AG04450 (cell line): Measurements from ENCODE around the gene A1BG. TPM values are rescaled to one million over a fixed set of nuclear protein-coding genes. Genes with fewer than 3 reads are reported as not detected.

Source experiments
- CTCF ChIA-PET: fragments of 300-600, 350-600 bp; formaldehyde crosslinking; extraction: SDS; loops from one replicate; lab custom pipeline; 2022; ENCODE audit warnings: antibody characterized with exemption, inconsistent platforms; lab: Charles Lee
- POLR2A ChIA-PET: fragments of 350-600 bp; formaldehyde crosslinking; extraction: SDS; loops from one replicate; lab custom pipeline; 2021; ENCODE audit warnings: antibody characterized with exemption, inconsistent platforms; lab: Yijun Ruan, JAX
- DNase-seq: peaks from one replicate; pipeline ENCODE4 v3.0.0-alpha.2; 2011; ENCODE audit warnings: low read depth, low spot score
- H3K27ac ChIP-seq: one replicate; pipeline ENCODE4 v1.5.1; 2012; ENCODE audit warnings: low read depth, low read length, control low read depth
- H3K27me3 ChIP-seq: one replicate; pipeline ENCODE4 v1.6.0; 2012; ENCODE audit warnings: low read length; ENCODE audit not compliant: control insufficient read depth, insufficient read depth
- H3K4me3 ChIP-seq: 2 replicates; pipeline ENCODE4 v1.5.1; 2011; ENCODE audit warnings: mild to moderate bottlenecking, low read depth, low read length, control low read depth
- H3K9me3 ChIP-seq: 2 replicates; pipeline ENCODE4 v1.5.1; 2012; ENCODE audit warnings: low read length; ENCODE audit not compliant: control insufficient read depth, insufficient read depth
- CTCF ChIP-seq: IDR thresholded peaks from 2 replicates; pipeline ENCODE4 v1.5.1; 2011; ENCODE audit warnings: low read depth, low read length, control low read depth, inconsistent platforms
- polyA plus RNA-seq: library from polyadenylated mRNA; depleted of rRNA; stranded (reverse); fragments of >200 nt; gene quantifications from 2 replicates; pipeline ENCODE4 v1.2.3, GENCODE V29; 2011

The A1BG gene
- polyA plus RNA-seq, 1 experiment: 7.5 TPM

- Histone ChIP-seq H3K9me3 (no peaks in the 10 kb centered on the region; the same call in 1 of the 2 replicates), H3K4me3 (peak overlapping the region; percentile 96), H3K27ac (peak overlapping the region; percentile 39), H3K27me3 (no peaks in the 10 kb centered on the region)
- ChIA-PET CTCF (no interaction called here), POLR2A (interaction anchor here (0.7 to 1.5 kb wide), 7 partner anchors 21 to 217 kb away, joined by 3 to 9 read pairs (median 4); partner anchors contain the start of genes ERVK3-1, TRIM28, ZBTB45 and ZNF497)
- no peak for TF ChIP-seq CTCF
- DNase-seq: no peak
These were observed 26.8 kb downstream of the A1BG start for GRCh38 chr19:58326501-58326913.

- Histone ChIP-seq H3K27me3 (no peaks in the 10 kb centered on the region), H3K27ac (no peak overlapping the region), H3K4me3 (peak overlapping the region; percentile 96), H3K9me3 (no peaks in the 10 kb centered on the region; the same call in 1 of the 2 replicates)
- no peak for DNase-seq
- TF ChIP-seq CTCF: no peak
- ChIA-PET CTCF (no interaction called here), POLR2A (interaction anchor here (0.8 to 1.5 kb wide), 2 partner anchors 20 to 37 kb away, joined by 3 to 7 read pairs; partner anchors contain the start of genes ERVK3-1 and ZNF497)
These were observed 27.8 kb downstream of the A1BG start for GRCh38 chr19:58325311-58326022.

GRCh38 chr19:58319241-58319640 is 34.1 kb downstream of the A1BG start:
- CTCF ChIA-PET: no interaction called here

GRCh38 chr19:58318297-58318696 is 35.0 kb downstream of the A1BG start:
- no peaks in the 10 kb centered on the region for H3K27me3 ChIP-seq
- TF ChIP-seq CTCF: no peak
- ChIA-PET CTCF (interaction anchor here (0.6 kb wide), 1 partner anchor 45 kb away, joined by 4 read pairs; no protein-coding TSS in a partner anchor), POLR2A (no interaction called here)
- H3K9me3 ChIP-seq: no peaks in the 10 kb centered on the region; the same call in 1 of the 2 replicates
- no peak overlapping the region for H3K4me3 ChIP-seq
- no peak overlapping the region for H3K27ac ChIP-seq
- no peak for DNase-seq

More at GRCh38 chr19:58319241-58319640, 34.1 kb downstream of the A1BG start:
- POLR2A ChIA-PET: no interaction called here
- no peak for DNase-seq
- no peak for TF ChIP-seq CTCF
- Histone ChIP-seq H3K4me3 (no peak overlapping the region), H3K27me3 (no peaks in the 10 kb centered on the region), H3K9me3 (no peaks in the 10 kb centered on the region), H3K27ac (no peak overlapping the region)

GRCh38 chr19:58317476-58318072 is 35.7 kb downstream of the A1BG start:
- TF ChIP-seq CTCF: no peak
- no peaks in the 10 kb centered on the region; the same call in 1 of the 2 replicates for H3K9me3 ChIP-seq
- POLR2A ChIA-PET: no interaction called here
- DNase-seq: no peak
- H3K4me3 ChIP-seq: no peak overlapping the region
- CTCF ChIA-PET: interaction anchor here (1.2 kb wide), 1 partner anchor 13 kb away, joined by 4 read pairs; no protein-coding TSS in a partner anchor
- no peaks in the 10 kb centered on the region for H3K27me3 ChIP-seq
- H3K27ac ChIP-seq: no peak overlapping the region
